Activated CD4-positive, alpha-beta T cell treated with anti-CD3 and anti-CD28 coated beads, Interleukin-2, amount 10 ng/mL, durations not matched to agents 7 days and 5 days (primary cell): ENCODE measurements around the gene RSPH6A. TPM values are rescaled to one million over a fixed set of nuclear protein-coding genes. Genes with fewer than 3 reads are reported as not detected.
"Not testable (repeated sequence)": the region's sequence is repeated elsewhere in the genome, so short reads cannot be mapped to it uniquely, and the experiment has no call there.

Experiments
- CTCF ChIA-PET: fragments of 350-600 bp; sonication (Branson Sonifier 250); formaldehyde crosslinking; loops from one replicate; lab custom pipeline; 2021; ENCODE audit warnings: antibody characterized with exemption; lab: Charles Lee
- POLR2A ChIA-PET: fragments of 350-600 bp; sonication (Branson Sonifier 250); formaldehyde crosslinking; loops from one replicate; lab custom pipeline; 2021; ENCODE audit warnings: antibody characterized with exemption; lab: Charles Lee
- DNase-seq: peaks from one replicate; pipeline ENCODE4 v3.0.0-alpha.2; 2020
- H3K27ac Mint-ChIP-seq: one replicate; pipeline ENCODE4 v1.8.0; 2021; ENCODE audit warnings: mild to moderate bottlenecking, moderate library complexity, mixed read lengths
- H3K27me3 Mint-ChIP-seq: one replicate; pipeline ENCODE4 v1.8.0; 2021; ENCODE audit warnings: mixed read lengths
- H3K36me3 Mint-ChIP-seq: one replicate; pipeline ENCODE4 v1.8.0; 2021; ENCODE audit warnings: low read depth, mixed read lengths
- H3K4me1 Mint-ChIP-seq: one replicate; pipeline ENCODE4 v1.8.0; 2021; ENCODE audit warnings: mixed read lengths
- H3K4me3 Mint-ChIP-seq: one replicate; pipeline ENCODE4 v1.8.0; 2021; ENCODE audit warnings: mild to moderate bottlenecking, moderate library complexity, mixed read lengths
- H3K9me3 Mint-ChIP-seq: one replicate; pipeline ENCODE4 v1.8.0; 2021; ENCODE audit warnings: mixed read lengths
- total RNA-seq, 2 experiments: library from RNA; stranded (reverse); gene quantifications; one replicate each; pipeline ENCODE4 v1.2.3, GENCODE V29; 2021

RSPH6A gene
- total RNA-seq, 2 experiments from 2014 or later = 0.42 to 0.57 TPM

- Mint-ChIP-seq H3K9me3 (no peaks in the 10 kb centered on the region), H3K27ac (no peak overlapping the region), H3K4me1 (peaks cover 11% of the 10 kb centered on the region), H3K4me3 (no peak overlapping the region), H3K27me3 (peaks cover 10% of the 10 kb centered on the region), H3K36me3 (no peaks in the 10 kb centered on the region)
- CTCF ChIA-PET = interaction anchor here (1.5 kb wide), 1 partner anchor 14 kb away, joined by 3 read pairs; no protein-coding TSS in a partner anchor
- no peak for DNase-seq
- POLR2A ChIA-PET = no interaction called here
Measured at GRCh38 chr19:45764945-45765701, 50.0 kb downstream of the RSPH6A start.

DNA sequence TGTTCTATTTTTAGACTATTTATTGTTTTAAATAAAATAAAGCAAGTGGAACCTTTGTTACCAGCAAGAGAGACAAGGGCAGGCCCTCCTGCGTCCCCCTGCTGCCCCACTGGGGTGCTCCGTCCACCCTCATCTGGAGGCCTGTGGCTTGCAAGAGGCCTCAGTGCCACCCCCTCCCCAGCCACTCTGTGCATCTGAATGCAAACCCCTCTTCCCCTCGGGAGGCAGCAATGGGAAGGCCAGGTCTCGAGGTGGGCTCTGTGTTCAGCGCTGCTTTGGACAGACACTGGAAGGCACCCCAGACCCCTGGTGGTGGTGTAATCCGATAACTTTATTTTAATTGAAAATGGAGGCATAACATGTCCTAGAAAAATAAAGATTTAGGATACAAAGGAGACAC lies 50.6 kb downstream of the RSPH6A start:
- H3K4me3 Mint-ChIP-seq = no peak overlapping the region
- peaks cover 10% of the 10 kb centered on the region for H3K27me3 Mint-ChIP-seq
- no peaks in the 10 kb centered on the region for H3K36me3 Mint-ChIP-seq
- H3K4me1 Mint-ChIP-seq = peaks cover 5% of the 10 kb centered on the region
- ChIA-PET CTCF (interaction anchor here (1.5 kb wide), 1 partner anchor 15 kb away, joined by 3 read pairs; no protein-coding TSS in a partner anchor), POLR2A (no interaction called here)
- H3K9me3 Mint-ChIP-seq = no peaks in the 10 kb centered on the region
- no peak for DNase-seq
- no peak overlapping the region for H3K27ac Mint-ChIP-seq

- H3K4me1 Mint-ChIP-seq = peaks cover 3% of the 10 kb centered on the region
- ChIA-PET POLR2A (no interaction called here), CTCF (interaction anchor here (1.0 kb wide), 1 partner anchor 10 kb away, joined by 4 read pairs; no protein-coding TSS in a partner anchor)
- DNase-seq = no peak
- H3K27me3 Mint-ChIP-seq = peaks cover 8% of the 10 kb centered on the region
- no peaks in the 10 kb centered on the region for H3K36me3 Mint-ChIP-seq
- no peaks in the 10 kb centered on the region for H3K9me3 Mint-ChIP-seq
- H3K4me3 Mint-ChIP-seq = no peak overlapping the region
- H3K27ac Mint-ChIP-seq = no peak overlapping the region
Measured at GRCh38 chr19:45763691-45764294, 51.3 kb downstream of the RSPH6A start.

- H3K27ac Mint-ChIP-seq = no peak overlapping the region
- peaks cover 7% of the 10 kb centered on the region for H3K27me3 Mint-ChIP-seq
- peaks cover 2% of the 10 kb centered on the region for H3K4me1 Mint-ChIP-seq
- POLR2A ChIA-PET = no interaction called here
- H3K4me3 Mint-ChIP-seq = no peak overlapping the region
- H3K9me3 Mint-ChIP-seq = no peaks in the 10 kb centered on the region
- H3K36me3 Mint-ChIP-seq = no peaks in the 10 kb centered on the region
- CTCF ChIA-PET = interaction anchor here (1.0 kb wide), 1 partner anchor 9 kb away, joined by 4 read pairs; no protein-coding TSS in a partner anchor
- no peak for DNase-seq
Measured at GRCh38 chr19:45762870-45763631, 52.1 kb downstream of the RSPH6A start.

DNA sequence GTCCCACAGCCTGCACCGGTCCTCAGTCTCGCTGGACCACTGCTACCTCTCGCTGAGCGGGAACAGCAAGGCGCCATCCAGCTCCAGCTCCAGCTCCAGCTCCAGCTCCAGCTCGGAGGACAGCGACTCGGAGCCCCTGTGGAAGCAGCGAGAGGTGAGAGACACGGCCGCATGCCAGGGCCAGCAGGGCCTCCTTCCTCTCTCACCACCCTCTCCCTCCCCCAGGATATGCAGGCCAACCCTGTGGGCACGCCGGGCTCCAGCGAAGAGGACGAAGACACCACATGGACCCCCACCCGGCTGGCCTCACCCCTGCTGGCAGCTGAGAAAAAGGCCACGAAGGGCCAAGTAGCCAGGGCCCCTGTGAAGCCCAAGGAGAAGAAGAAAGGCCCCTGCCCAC lies 53.4 kb downstream of the RSPH6A start:
- H3K27me3 Mint-ChIP-seq = peaks cover 3% of the 10 kb centered on the region
- H3K27ac Mint-ChIP-seq = no peak overlapping the region
- ChIA-PET CTCF (interaction anchor here (2.4 kb wide), 1 partner anchor 8 kb away, joined by 12 read pairs; the partner anchor contains the start of gene SIX5), POLR2A (no interaction called here)
- DNase-seq = no peak
- no peaks in the 10 kb centered on the region for H3K9me3 Mint-ChIP-seq
- H3K4me1 Mint-ChIP-seq = no peaks in the 10 kb centered on the region
- no peaks in the 10 kb centered on the region for H3K36me3 Mint-ChIP-seq
- no peak overlapping the region for H3K4me3 Mint-ChIP-seq

GRCh38 chr19:45758921-45759320 lies 56.2 kb downstream of the RSPH6A start:
- Mint-ChIP-seq H3K9me3 (no peaks in the 10 kb centered on the region), H3K27me3 (peaks cover 3% of the 10 kb centered on the region), H3K36me3 (no peaks in the 10 kb centered on the region), H3K27ac (no peak overlapping the region), H3K4me3 (no peak overlapping the region), H3K4me1 (no peaks in the 10 kb centered on the region)
- ChIA-PET POLR2A (no interaction called here), CTCF (interaction anchor here (0.7 to 2.1 kb wide), 2 partner anchors 10 to 11 kb away, joined by 3 to 11 read pairs; partner anchors contain the start of gene SIX5)
- DNase-seq = no peak

- Mint-ChIP-seq H3K4me1 (no peaks in the 10 kb centered on the region), H3K27ac (no peak overlapping the region), H3K27me3 (peaks cover 3% of the 10 kb centered on the region), H3K9me3 (no peaks in the 10 kb centered on the region), H3K4me3 (no peak overlapping the region), H3K36me3 (no peaks in the 10 kb centered on the region)
- CTCF ChIA-PET = interaction anchor here (0.7 to 2.1 kb wide), 2 partner anchors 12 to 64 kb away, joined by 3 to 11 read pairs; partner anchors contain the start of gene SIX5
- no peak for DNase-seq
- POLR2A ChIA-PET = no interaction called here
Measured at GRCh38 chr19:45757695-45758094, 57.4 kb downstream of the RSPH6A start.

- H3K36me3 Mint-ChIP-seq = no peaks in the 10 kb centered on the region
- H3K27ac Mint-ChIP-seq = no peak overlapping the region
- ChIA-PET CTCF (interaction anchor here (0.5 to 1.2 kb wide), 5 partner anchors 9 to 614 kb away, joined by 3 to 5 read pairs (median 3); partner anchors contain the start of genes FBXO46 and SIX5), POLR2A (no interaction called here)
- peaks cover 3% of the 10 kb centered on the region for H3K27me3 Mint-ChIP-seq
- no peak overlapping the region for H3K4me3 Mint-ChIP-seq
- H3K9me3 Mint-ChIP-seq = no peaks in the 10 kb centered on the region
- no peaks in the 10 kb centered on the region for H3K4me1 Mint-ChIP-seq
- DNase-seq = no peak
Measured at GRCh38 chr19:45754323-45754722, 60.8 kb downstream of the RSPH6A start.

DNA sequence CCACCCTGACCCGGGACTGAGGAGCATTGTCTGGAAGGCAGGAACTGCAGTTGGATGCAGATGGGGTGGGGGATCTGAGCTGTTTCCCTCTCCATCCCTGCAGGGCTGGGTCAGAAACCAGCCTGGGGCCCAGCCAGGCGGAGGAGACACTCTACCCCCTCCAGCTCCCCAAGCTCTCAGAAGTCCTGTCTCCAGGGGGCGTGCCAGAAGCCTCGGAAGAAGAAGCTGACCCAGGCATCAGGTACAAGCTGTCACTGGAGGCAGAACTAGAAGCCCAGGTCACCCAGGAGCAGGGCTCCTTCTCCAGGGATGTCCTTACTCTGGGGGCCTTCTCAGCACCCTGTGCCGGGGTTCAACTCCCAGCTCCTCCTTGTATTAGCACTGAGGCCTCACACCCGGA lies 61.6 kb downstream of the RSPH6A start:
- Mint-ChIP-seq H3K27me3 (peaks cover 3% of the 10 kb centered on the region), H3K4me3 (no peak overlapping the region), H3K27ac (no peak overlapping the region), H3K36me3 (no peaks in the 10 kb centered on the region), H3K9me3 (no peaks in the 10 kb centered on the region), H3K4me1 (no peaks in the 10 kb centered on the region)
- ChIA-PET CTCF (interaction anchor here (0.9 to 2.1 kb wide), 3 partner anchors 9 to 19 kb away, joined by 3 to 5 read pairs (median 4); no protein-coding TSS in a partner anchor), POLR2A (no interaction called here)
- no peak for DNase-seq

DNA sequence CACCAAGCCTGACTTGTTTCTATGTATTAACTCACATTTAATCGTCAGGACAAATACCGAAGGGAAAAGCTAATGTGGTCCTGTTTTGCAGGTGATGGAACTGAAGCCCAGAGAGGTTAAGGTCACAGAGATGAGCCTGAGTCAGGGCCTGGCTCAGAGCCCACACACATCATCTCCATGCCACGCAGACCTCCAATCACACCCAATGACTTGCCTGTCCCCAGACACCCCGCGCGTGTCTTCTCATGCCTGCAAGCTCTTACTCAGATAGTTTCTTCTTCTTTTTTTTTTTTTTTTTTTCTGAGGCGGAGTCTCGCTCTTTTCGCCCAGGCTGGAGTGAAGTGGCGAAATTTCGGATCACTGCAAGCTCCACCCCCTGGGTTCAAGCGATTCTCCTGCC lies 62.5 kb downstream of the RSPH6A start:
- Mint-ChIP-seq H3K27me3 (peaks cover 3% of the 10 kb centered on the region), H3K36me3 (no peaks in the 10 kb centered on the region), H3K4me3 (no peak overlapping the region), H3K4me1 (no peaks in the 10 kb centered on the region), H3K9me3 (no peaks in the 10 kb centered on the region), H3K27ac (no peak overlapping the region)
- DNase-seq = no peak
- POLR2A ChIA-PET = no interaction called here
- CTCF ChIA-PET = interaction anchor here (2.1 kb wide), 1 partner anchor 18 kb away, joined by 5 read pairs; no protein-coding TSS in a partner anchor

GRCh38 chr19:45751483-45751882 lies 63.6 kb downstream of the RSPH6A start:
- CTCF ChIA-PET, POLR2A ChIA-PET, H3K4me3 Mint-ChIP-seq, DNase-seq, H3K27ac Mint-ChIP-seq, H3K9me3 Mint-ChIP-seq, H3K27me3 Mint-ChIP-seq, H3K4me1 Mint-ChIP-seq, H3K36me3 Mint-ChIP-seq: not testable (repeated sequence)

DNA sequence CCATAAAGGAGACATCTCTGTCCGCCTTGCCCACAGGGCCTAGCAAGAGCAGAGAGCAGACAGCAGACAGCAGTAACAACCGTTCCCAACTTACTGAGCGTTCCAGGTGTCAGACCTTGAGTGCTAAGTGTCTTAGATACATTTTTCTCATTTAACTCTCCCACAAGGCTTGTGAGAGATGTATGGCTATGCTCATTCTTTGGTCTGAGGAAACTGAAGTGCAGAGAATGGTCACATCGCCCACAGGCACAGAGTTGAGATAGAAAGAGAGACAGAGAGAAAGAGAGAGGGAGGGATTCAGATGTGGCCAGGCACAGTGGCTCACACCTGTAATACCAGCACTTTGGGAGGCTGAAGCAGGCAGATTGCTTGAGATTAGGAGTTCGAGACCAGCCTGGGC lies 67.6 kb downstream of the RSPH6A start:
- Mint-ChIP-seq H3K4me1 (no peaks in the 10 kb centered on the region), H3K9me3 (no peaks in the 10 kb centered on the region)

More for the DNA sequence above, 67.6 kb downstream of the RSPH6A start:
- Mint-ChIP-seq H3K27me3 (peaks cover 15% of the 10 kb centered on the region), H3K36me3 (no peaks in the 10 kb centered on the region), H3K27ac (no peak overlapping the region), H3K4me3 (no peak overlapping the region)
- CTCF ChIA-PET = interaction anchor here (0.6 to 1.7 kb wide), 3 partner anchors 22 to 1037 kb away, joined by 3 to 4 read pairs (median 3); partner anchors contain the start of genes DMWD and SIX5
- no peak for DNase-seq
- POLR2A ChIA-PET = no interaction called here
